Measurements from ENCODE around the gene SREBF1. TPM values are rescaled to one million over a fixed set of nuclear protein-coding genes. Genes with fewer than 3 reads are reported as not detected.

SREBF1 gene
- total RNA-seq, 4 donors from 2014 or later, result 118 to 226 (median 185) TPM

- TF ChIP-seq POLR2A (IDR thresholded peaks at IDR 0.05) (no peak), CTCF (IDR thresholded peaks at IDR 0.05) (no peak)
- peaks cover 0 to 34% (median 6%) of the 10 kb centered on the region in 4 donors for H3K4me1 ChIP-seq
- no peaks in the 10 kb centered on the region for H3K27me3 ChIP-seq
- no peak for DNase-seq
- H3K4me3 ChIP-seq, result no peak overlapping the region
- no peak overlapping the region for H3K27ac ChIP-seq
- H3K36me3 ChIP-seq, result peaks cover 0 to 79% (median 0%) of the 10 kb centered on the region in 3 donors
- no peaks in the 10 kb centered on the region for H3K9me3 ChIP-seq
Measured at GRCh38 chr17:17813055-17813724, 23.6 kb downstream of the SREBF1 start.

GRCh38 chr17:17812211-17813054 lies 24.4 kb downstream of the SREBF1 start:
- no peak for TF ChIP-seq POLR2A (IDR thresholded peaks at IDR 0.05)
- TF ChIP-seq CTCF (IDR thresholded peaks at IDR 0.05), result peak; percentile 97 to 100 (median 98)
- Histone ChIP-seq H3K27me3 (no peaks in the 10 kb centered on the region), H3K4me3 (no peak overlapping the region), H3K36me3 (peaks cover 0 to 72% (median 0%) of the 10 kb centered on the region in 3 donors), H3K9me3 (no peaks in the 10 kb centered on the region), H3K27ac (peak overlapping the region in 1 of 4 donors; percentile 31), H3K4me1 (peaks cover 0 to 28% (median 6%) of the 10 kb centered on the region in 4 donors)
- DNase-seq, result peak; percentile 74 to 84 (median 81)

GRCh38 chr17:17811381-17812210 lies 25.2 kb downstream of the SREBF1 start:
- H3K9me3 ChIP-seq, result no peaks in the 10 kb centered on the region
- DNase-seq, result no peak
- H3K36me3 ChIP-seq, result peaks cover 0 to 63% (median 0%) of the 10 kb centered on the region in 3 donors
- H3K4me1 ChIP-seq, result peaks cover 0 to 28% (median 6%) of the 10 kb centered on the region in 4 donors
- no peaks in the 10 kb centered on the region for H3K27me3 ChIP-seq
- no peak overlapping the region for H3K4me3 ChIP-seq
- no peak for TF ChIP-seq POLR2A (IDR thresholded peaks at IDR 0.05)
- no peak for TF ChIP-seq CTCF (IDR thresholded peaks at IDR 0.05)
- H3K27ac ChIP-seq, result peak overlapping the region in 1 of 4 donors; percentile 35

GRCh38 chr17:17810895-17811248 lies 25.9 kb downstream of the SREBF1 start:
- Histone ChIP-seq H3K4me1 (peaks cover 0 to 28% (median 6%) of the 10 kb centered on the region in 4 donors), H3K27ac (peak overlapping the region in 2 of 4 donors; percentile 42 to 64), H3K27me3 (no peaks in the 10 kb centered on the region), H3K4me3 (no peak overlapping the region), H3K9me3 (no peaks in the 10 kb centered on the region), H3K36me3 (peaks cover 0 to 57% (median 0%) of the 10 kb centered on the region in 3 donors)
- no peak for TF ChIP-seq POLR2A (IDR thresholded peaks at IDR 0.05)
- TF ChIP-seq CTCF (IDR thresholded peaks at IDR 0.05), result no peak
- DNase-seq, result no peak
